A673 (cell line): ENCODE data around the gene MASP1. TPM values are rescaled to one million over a fixed set of nuclear protein-coding genes. Genes with fewer than 3 reads are reported as not detected.
A peak's percentile ranks its signal among the peaks of the same experiment; 100 is the strongest.

Experiments used
- BruUV-seq: library from RNA; stranded (reverse); fragments of 400-500 nt; replicated peaks from 2 replicates; lab custom pipeline; 2021; lab: Mats Ljungman, UMichigan
- CTCF ChIA-PET: fragments of 300-600 bp; sonication (Branson Sonifier 250); formaldehyde crosslinking; loops from one replicate; lab custom pipeline; 2022; ENCODE audit warnings: antibody characterized with exemption; lab: Charles Lee
- POLR2A ChIA-PET: fragments of 300-600 bp; sonication (Branson Sonifier 250); formaldehyde crosslinking; loops from one replicate; lab custom pipeline; 2022; ENCODE audit warnings: antibody characterized with exemption; ENCODE audit not compliant: low non-redundant PET; lab: Charles Lee
- DNase-seq: peaks from one replicate; pipeline ENCODE4 v3.0.0-alpha.2; 2015; ENCODE audit warnings: low spot score
- H3K27ac ChIP-seq: fragments of 200-600 bp; sonication (generic); 2 replicates; pipeline ENCODE4 v1.5.1; 2016; ENCODE audit warnings: mixed run types, low read depth, mild to moderate bottlenecking, mixed read lengths, antibody characterized with exemption, low read length; ENCODE audit not compliant: poor library complexity, severe bottlenecking
- H3K27me3 ChIP-seq: fragments of 200-600 bp; sonication (generic); replicated peaks from 2 replicates; pipeline ENCODE4 v1.6.1; 2017; ENCODE audit warnings: mixed run types, low read depth, mild to moderate bottlenecking, mixed read lengths, antibody characterized with exemption, low read length; ENCODE audit not compliant: insufficient read depth, poor library complexity
- H3K36me3 ChIP-seq: fragments of 200-600 bp; sonication (generic); 2 replicates; pipeline ENCODE4 v1.6.1; 2016; ENCODE audit warnings: mixed run types, mild to moderate bottlenecking, mixed read lengths, antibody characterized with exemption, low read length; ENCODE audit not compliant: insufficient read depth, poor library complexity, severe bottlenecking
- H3K4me1 ChIP-seq: fragments of 200-600 bp; sonication (generic); 2 replicates; pipeline ENCODE4 v1.6.1; 2017; ENCODE audit warnings: mixed run types, mild to moderate bottlenecking, mixed read lengths, antibody characterized with exemption, low read length; ENCODE audit not compliant: insufficient read depth, poor library complexity, severe bottlenecking
- H3K4me3 ChIP-seq: fragments of 200-600 bp; sonication (generic); 2 replicates; pipeline ENCODE4 v1.5.1; 2016; ENCODE audit warnings: low read depth, mixed run types, mild to moderate bottlenecking, mixed read lengths, low read length; ENCODE audit not compliant: poor library complexity, severe bottlenecking
- H3K9me3 ChIP-seq: fragments of 200-600 bp; sonication (generic); 2 replicates; pipeline ENCODE4 v1.6.1; 2016; ENCODE audit warnings: mixed run types, low read depth, mild to moderate bottlenecking, mixed read lengths, antibody characterized with exemption, low read length; ENCODE audit not compliant: poor library complexity, severe bottlenecking
- CTCF ChIP-seq: fragments of 300-800, 200-600 bp; sonication (generic); conservative IDR thresholded peaks from 2 replicates; pipeline ENCODE4 v1.5.1; 2017; ENCODE audit warnings: low read depth, mild to moderate bottlenecking, antibody characterized with exemption, low read length, moderate library complexity, mixed read lengths
- EZH2 ChIP-seq: fragments of 200-600 bp; sonication (generic); IDR thresholded peaks from 2 replicates; pipeline ENCODE4 v1.6.1; 2017; ENCODE audit warnings: borderline replicate concordance, low read depth, mild to moderate bottlenecking, mixed read lengths, antibody characterized with exemption, low read length; ENCODE audit not compliant: poor library complexity, severe bottlenecking
- intact Hi-C: fragments of 100-400 bp; cut with micrococcal nuclease; formaldehyde crosslinking; loops from one replicate; pipeline ENCODE4 v1.10.0; 2022; ENCODE audit not compliant: unreplicated experiment
- total RNA-seq: library from RNA; stranded (reverse); gene quantifications from 2 replicates; pipeline ENCODE4 v1.2.3, GENCODE V29; 2021

Gene MASP1
- total RNA-seq, 1 experiment from 2014 or later: not detected

- intact Hi-C loops: no loop called here
- no peaks in the 10 kb centered on the region for H3K27me3 ChIP-seq
- ChIA-PET CTCF (no interaction called here), POLR2A (no interaction called here)
- H3K4me3 ChIP-seq: no peak overlapping the region
- H3K36me3 ChIP-seq: no peaks in the 10 kb centered on the region
- no peak for DNase-seq
- no peaks in the 10 kb centered on the region for H3K4me1 ChIP-seq
- no peak for TF ChIP-seq CTCF
- TF ChIP-seq EZH2: no peak
- H3K27ac ChIP-seq: no peak overlapping the region
- no peaks in the 10 kb centered on the region for H3K9me3 ChIP-seq
- BruUV-seq: no TSS peak
Measured at GRCh38 chr3:187261541-187261969, 30.0 kb downstream of the MASP1 start.

GRCh38 chr3:187259171-187259570, 32.4 kb downstream of the MASP1 start:
- no peak for DNase-seq
- intact Hi-C loops: no loop called here
- H3K9me3 ChIP-seq: no peaks in the 10 kb centered on the region
- H3K27me3 ChIP-seq: no peaks in the 10 kb centered on the region
- no peak overlapping the region for H3K27ac ChIP-seq
- no peaks in the 10 kb centered on the region for H3K36me3 ChIP-seq
- no peaks in the 10 kb centered on the region for H3K4me1 ChIP-seq
- ChIA-PET POLR2A (no interaction called here), CTCF (no interaction called here)
- no peak overlapping the region for H3K4me3 ChIP-seq
- no TSS peak for BruUV-seq
- 0 out of 2 replicates have a peak, but pooled peaks have one; percentile 25 for TF ChIP-seq CTCF
- no peak for TF ChIP-seq EZH2

DNA sequence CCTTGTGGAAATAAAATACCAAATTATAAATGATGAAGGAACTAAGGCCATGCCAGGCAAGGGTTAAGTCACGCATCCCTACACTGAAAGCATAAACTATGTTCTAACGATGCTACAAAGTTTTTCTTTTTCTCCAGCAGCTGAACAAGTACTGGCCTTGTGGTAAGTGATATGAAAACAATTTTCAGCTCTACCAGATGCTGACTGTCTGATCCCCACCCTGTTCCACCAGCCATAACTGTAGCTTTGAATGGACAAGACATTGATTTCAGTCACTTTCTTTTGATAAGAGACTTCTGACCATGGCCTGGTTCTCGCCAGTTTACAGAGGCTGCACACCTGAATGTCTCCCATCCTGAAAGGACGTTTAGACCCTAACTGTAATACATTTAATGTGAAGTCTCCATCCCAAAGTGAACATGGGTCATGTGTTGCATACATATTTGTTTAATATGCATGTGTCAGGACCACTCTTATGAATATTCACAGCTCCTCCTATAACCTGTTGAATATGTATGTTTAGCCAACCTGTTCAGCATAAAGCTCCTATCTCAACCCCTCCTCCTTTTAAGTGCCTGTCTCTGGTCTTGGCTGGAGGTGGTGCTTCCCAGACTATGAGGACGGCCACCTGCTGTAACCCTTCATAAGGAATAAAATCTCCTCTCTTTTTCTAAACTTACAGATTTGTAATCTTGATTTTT, 33.4 kb downstream of the MASP1 start:
- TF ChIP-seq EZH2: no peak
- DNase-seq: no peak
- no TSS peak for BruUV-seq
- intact Hi-C loops: no loop called here
- ChIA-PET CTCF (no interaction called here), POLR2A (no interaction called here)
- Histone ChIP-seq H3K36me3 (no peaks in the 10 kb centered on the region), H3K4me3 (no peak overlapping the region), H3K9me3 (no peaks in the 10 kb centered on the region), H3K27me3 (no peaks in the 10 kb centered on the region), H3K27ac (no peak overlapping the region), H3K4me1 (no peaks in the 10 kb centered on the region)

DNA sequence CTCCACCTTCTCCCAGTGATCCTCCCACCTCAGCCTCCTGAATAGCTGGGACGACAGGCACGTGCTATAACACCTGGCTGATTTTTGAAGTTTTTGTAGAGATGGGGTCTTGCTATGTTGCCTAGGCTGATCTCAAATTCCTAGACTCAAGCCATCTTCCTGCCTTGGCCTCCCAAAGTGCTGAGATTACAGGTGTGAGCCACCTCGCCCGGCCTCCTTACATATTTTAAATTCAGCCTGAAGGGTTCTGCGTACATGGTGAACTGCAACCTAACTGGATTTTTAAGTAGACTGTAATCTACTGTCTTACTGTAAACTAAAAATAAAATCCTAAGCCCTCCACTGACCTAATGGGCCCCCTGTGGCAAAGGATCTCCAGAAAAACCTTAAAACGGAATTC, 34.1 kb downstream of the MASP1 start:
- POLR2A ChIA-PET: no interaction called here
- intact Hi-C loops: no loop called here
- BruUV-seq: no TSS peak
- no peak overlapping the region for H3K27ac ChIP-seq
- no peak for DNase-seq
- CTCF ChIA-PET: no interaction called here
- H3K27me3 ChIP-seq: no peaks in the 10 kb centered on the region
- H3K4me3 ChIP-seq: no peak overlapping the region
- no peaks in the 10 kb centered on the region for H3K36me3 ChIP-seq
- H3K9me3 ChIP-seq: no peaks in the 10 kb centered on the region
- TF ChIP-seq EZH2: no peak
- no peak for TF ChIP-seq CTCF
- H3K4me1 ChIP-seq: no peaks in the 10 kb centered on the region
